Sigmoid colon (tissue), 4 donors: ENCODE measurements around the gene MLIP.

ENCODE experiments used
- POLR2A ChIP-seq, 2 donors: fragments of 450-650 bp; IDR thresholded peaks; one replicate each; pipeline ENCODE4 v1.6.1; 2016; ENCODE audit warnings: antibody characterized with exemption in 2 of 2, mild to moderate bottlenecking in 2 of 2, moderate library complexity in 2 of 2
- POLR2AphosphoS5 ChIP-seq, 4 donors: sonication (generic); formaldehyde crosslinking; IDR thresholded peaks; one replicate each; pipeline ENCODE4 v1.6.1; 2017; ENCODE audit warnings: antibody characterized with exemption in 4 of 4
- TF ChIP-seq, protein P1 (sequence below), 4 experiments: fragments of 450-650 bp in 3 of 4; fragments of 200-600 bp in 1 of 4; IDR thresholded peaks; one replicate each; pipeline ENCODE4 v1.5.1; 2016 to 2019; ENCODE audit warnings: antibody characterized with exemption in 4 of 4, mild to moderate bottlenecking in 3 of 4, moderate library complexity in 2 of 4

DNA sequence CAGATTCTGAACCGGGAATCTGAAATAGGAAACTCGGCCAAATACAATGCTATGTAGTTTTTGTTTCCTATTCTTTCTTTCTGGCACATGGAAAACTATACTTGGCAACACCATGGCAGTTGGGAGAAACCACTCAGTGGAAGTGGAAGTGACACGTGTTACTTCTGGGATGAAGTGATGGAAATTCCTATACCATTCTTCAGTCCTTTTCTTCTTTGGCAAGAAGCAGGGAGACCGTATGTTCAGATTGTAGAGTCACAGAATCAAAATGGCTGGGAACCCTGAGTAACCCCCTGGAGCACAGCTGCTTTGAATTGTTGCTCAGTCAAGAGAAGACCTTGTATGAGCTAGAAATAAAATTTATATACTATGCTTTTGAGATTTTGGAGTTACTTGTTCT, 178.2 kb downstream of the MLIP start:
- TF ChIP-seq, protein P1, sequence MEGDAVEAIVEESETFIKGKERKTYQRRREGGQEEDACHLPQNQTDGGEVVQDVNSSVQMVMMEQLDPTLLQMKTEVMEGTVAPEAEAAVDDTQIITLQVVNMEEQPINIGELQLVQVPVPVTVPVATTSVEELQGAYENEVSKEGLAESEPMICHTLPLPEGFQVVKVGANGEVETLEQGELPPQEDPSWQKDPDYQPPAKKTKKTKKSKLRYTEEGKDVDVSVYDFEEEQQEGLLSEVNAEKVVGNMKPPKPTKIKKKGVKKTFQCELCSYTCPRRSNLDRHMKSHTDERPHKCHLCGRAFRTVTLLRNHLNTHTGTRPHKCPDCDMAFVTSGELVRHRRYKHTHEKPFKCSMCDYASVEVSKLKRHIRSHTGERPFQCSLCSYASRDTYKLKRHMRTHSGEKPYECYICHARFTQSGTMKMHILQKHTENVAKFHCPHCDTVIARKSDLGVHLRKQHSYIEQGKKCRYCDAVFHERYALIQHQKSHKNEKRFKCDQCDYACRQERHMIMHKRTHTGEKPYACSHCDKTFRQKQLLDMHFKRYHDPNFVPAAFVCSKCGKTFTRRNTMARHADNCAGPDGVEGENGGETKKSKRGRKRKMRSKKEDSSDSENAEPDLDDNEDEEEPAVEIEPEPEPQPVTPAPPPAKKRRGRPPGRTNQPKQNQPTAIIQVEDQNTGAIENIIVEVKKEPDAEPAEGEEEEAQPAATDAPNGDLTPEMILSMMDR (IDR thresholded peaks at IDR 0.05): no peak
- TF ChIP-seq POLR2A (IDR thresholded peaks at IDR 0.05) (no peak), POLR2AphosphoS5 (IDR thresholded peaks at IDR 0.05) (no peak)
